HG03354 (cell line): ENCODE measurements around the gene RNF214.
"Not testable (repeated sequence)": the region's sequence is repeated elsewhere in the genome, so short reads cannot be mapped to it uniquely, and the experiment has no call there.

Experiments used
- ATAC-seq: cut with Tn5 transposase; IDR thresholded peaks from one replicate; pipeline ENCODE4 v1.9.1; 2021; ENCODE audit warnings: mild to moderate bottlenecking; ENCODE audit not compliant: unreplicated experiment, poor library complexity, severe bottlenecking

Gene RNF214

GRCh38 chr11:117232092-117232878, at the start of gene RNF214:
RNF214 (plus strand) TSS chr11:117232671; CDS start chr11:117234273, 1,602 bp downstream.
- ATAC-seq: peak; percentile 77

DNA sequence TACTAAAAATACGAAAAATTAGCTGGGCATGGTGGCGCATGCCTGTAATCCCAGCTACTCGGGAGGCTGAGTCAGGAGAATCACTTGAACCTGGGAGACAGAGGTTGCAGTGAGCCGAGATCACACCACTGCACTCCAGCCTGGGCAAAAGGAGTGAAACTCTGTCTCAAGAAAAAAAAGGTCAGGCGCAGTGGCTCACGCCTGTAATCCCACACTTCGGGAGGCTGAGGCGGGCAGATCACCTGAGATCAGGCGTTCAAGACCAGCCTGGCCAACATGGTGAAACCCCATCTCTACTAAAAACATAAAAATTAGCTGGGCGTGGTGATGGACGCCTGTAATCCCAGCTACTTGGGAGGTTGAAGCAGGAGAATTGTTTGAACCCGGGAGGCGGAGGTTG, 49.3 kb upstream of the RNF214 start:
- ATAC-seq: not testable (repeated sequence)

GRCh38 chr11:117183724-117184349, 48.6 kb upstream of the RNF214 start:
- no peak for ATAC-seq

DNA sequence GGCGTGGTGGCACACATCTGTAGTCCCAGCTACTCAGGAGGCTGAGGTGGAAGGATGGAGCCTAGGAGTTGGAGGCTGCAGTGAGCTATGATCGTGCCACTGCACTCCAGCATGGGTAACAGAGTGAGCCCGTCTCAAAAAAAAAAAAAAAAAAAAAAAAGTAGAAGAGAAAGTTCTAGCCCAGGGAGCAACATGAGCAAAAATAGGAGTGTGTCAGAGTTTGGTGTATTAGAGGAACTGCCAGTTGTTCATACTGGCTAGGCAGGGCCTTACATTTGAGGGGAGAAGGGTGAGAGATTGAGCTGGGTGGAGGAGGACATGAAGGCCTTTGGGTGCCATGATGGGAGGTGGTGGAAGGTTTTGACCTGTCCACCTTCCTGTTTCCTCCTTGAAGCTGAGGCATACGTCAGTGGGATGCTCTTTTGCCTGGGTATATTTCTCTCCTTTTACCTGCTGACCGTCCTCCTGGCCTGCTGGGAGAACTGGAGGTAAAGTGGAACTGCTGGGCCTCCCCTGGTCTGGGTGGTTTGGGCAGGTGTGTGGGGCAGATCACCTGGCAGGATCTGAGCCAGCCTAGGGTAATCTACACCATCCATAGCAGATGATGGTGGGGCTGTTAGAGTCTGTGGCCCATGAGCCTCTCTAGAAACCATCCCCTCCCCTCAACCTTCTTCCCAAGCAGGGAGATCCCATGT, 46.6 kb upstream of the RNF214 start:
- ATAC-seq: no peak

DNA sequence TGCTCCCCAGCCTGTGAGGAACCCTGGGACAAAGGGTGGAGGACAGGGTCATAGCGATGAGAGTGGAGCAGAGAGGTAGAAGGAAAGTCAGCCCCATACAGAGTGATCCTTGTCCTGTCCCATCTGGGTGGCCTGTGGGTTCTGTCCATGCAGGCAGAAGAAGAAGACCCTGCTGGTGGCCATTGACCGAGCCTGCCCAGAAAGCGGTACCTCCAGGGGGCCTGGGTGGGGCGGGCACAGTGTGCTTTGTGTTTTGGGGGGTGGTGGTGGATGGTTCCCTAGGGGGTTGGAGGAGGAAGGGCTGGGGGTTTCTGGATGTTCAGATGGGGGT, 46.1 kb upstream of the RNF214 start:
- ATAC-seq: no peak

- no peak for ATAC-seq
Observed at GRCh38 chr11:117187007-117187406, 45.5 kb upstream of the RNF214 start.

DNA sequence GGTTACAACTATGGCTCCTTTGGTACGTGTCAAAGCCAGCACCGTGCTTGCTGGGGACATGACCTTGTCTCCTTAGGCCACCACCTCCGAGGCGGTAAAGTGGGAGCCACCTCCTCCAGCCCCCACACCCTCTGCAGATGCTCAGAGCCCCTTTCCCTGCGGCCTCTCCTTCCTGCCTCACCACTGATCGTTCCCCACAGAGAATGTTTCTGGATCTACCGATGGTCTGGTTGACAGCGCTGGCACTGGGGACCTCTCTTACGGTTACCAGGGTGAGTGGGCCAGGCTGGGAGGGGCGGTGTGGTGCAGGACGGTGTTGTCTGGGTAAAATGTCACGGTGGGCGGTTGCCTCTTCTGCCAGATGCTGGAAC, 45.1 kb upstream of the RNF214 start:
- no peak for ATAC-seq

DNA sequence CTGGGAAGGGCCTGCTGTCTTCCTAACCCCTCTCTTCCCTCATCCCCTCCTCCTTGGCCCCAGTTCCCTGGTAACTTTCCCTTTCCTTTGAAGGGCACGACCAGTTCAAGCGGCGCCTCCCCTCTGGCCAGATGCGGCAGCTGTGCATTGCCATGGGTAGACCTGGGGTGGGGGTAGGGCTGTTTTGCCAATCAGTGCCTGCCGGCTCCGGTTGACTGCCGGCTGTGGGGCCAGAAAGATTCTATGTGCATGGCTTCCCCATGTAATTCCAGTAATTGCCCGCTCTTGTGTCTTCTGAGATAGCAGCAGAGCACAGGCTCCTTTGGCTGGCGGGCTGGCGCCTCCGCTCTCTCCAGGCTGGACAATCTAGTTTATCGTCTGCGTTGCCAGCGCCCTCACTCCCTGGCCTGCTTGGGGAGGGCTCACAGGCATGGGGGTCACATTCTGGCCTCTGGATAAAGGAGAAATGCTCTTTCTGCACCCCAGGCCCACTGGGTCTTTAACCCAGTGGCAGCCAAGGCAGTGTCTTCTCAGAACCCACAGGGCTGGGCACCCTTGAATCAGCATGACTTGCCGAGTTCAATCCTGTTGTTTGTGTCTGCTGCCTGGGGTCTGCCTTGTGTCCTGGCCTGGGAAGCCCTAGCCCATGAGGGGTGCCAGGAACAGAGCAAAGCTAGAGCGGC, 44.5 kb upstream of the RNF214 start:
- no peak for ATAC-seq

DNA sequence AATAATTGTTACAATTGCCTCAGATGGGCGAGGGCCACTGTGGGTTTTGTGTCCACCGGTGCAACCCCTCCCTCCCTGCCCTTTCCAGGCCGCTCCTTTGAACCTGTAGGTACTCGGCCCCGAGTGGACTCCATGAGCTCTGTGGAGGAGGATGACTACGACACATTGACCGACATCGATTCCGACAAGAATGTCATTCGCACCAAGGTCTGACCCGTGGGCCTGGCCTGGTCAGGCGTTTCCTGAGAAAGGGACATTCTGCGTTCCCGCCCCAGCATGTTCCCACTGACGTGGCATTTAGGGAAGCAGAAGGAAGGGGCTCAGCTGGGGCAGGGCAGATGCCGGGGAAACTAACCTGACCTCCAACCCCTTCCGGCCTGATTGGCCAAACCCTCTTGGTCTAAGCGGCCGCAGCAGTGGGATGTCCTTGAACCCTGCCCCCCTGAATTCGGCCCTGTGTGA, 43.8 kb upstream of the RNF214 start:
- ATAC-seq: no peak

- ATAC-seq: peak; percentile 55
Observed at GRCh38 chr11:117189191-117189940, 43.1 kb upstream of the RNF214 start.

- ATAC-seq: no peak
Observed at GRCh38 chr11:117189941-117190544, 42.4 kb upstream of the RNF214 start.

DNA sequence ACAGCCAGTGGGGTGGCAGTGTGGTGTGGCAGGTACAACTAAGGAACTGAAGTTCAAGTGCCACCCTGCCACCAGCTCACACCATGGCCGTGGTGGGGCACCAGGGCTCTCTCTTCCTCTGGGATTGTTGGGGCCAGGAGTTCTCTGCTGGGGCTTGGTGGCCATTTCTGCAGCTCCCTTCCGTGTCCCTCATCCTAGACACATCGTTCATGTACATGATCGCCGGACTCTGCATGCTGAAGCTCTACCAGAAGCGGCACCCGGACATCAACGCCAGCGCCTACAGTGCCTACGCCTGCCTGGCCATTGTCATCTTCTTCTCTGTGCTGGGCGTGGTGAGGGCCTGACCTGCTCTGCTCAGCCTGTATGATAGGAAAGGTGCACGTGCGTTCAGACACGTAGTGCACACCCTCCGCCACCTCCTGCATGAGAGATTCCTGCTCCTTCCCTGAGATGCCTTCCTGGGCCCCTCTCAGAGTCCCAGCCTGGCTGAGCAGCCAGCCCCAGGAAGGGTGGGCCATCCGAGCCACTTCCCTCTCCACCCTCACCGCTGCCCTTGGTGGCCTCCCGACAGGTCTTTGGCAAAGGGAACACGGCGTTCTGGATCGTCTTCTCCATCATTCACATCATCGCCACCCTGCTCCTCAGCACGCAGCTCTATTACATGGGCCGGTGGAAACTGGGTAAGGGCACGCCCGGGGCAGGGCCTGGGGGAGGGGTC, 40.6 kb upstream of the RNF214 start:
- no peak for ATAC-seq

GRCh38 chr11:117192401-117192875, 40.0 kb upstream of the RNF214 start:
- no peak for ATAC-seq

DNA sequence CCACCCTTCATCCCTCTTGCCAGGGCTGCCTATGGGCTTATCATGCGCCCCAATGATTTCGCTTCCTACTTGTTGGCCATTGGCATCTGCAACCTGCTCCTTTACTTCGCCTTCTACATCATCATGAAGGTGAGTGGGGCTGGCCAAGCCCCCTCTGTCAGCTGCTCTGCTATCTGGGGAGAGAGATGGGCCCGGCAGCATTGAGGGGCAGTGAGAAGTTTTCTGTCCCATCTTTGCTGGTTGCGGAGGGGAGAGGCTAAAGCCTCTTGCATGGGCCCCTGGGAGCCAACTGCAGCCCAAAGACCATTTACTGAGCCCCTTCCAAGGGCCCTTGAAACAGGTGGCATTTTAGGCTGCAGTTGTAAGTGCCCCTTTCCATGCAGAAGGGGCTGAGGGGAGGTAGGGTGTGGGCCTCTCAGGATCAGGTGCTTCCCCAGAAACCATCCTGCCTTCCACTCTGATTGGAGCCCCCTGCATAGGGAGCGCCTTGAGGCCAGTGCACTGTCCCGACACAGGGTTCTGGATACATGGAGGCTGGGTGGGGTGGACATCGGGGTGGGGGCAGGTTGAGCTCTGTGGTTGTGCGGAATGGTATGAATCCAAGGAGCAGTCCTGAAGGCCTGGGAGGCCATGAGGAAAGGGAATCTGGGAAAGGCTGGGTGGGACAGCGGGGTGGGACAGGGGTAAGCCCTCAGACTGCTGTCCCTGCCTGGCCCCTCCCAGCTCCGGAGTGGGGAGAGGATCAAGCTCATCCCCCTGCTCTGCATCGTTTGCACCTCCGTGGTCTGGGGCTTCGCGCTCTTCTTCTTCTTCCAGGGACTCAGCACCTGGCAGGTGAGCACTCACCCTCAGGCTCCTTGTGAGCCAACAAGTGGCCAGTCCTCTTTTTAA, 39.1 kb upstream of the RNF214 start:
- ATAC-seq: no peak

GRCh38 chr11:117194267-117194666, 38.2 kb upstream of the RNF214 start:
- no peak for ATAC-seq

GRCh38 chr11:117195258-117195657, 37.2 kb upstream of the RNF214 start:
- no peak for ATAC-seq

DNA sequence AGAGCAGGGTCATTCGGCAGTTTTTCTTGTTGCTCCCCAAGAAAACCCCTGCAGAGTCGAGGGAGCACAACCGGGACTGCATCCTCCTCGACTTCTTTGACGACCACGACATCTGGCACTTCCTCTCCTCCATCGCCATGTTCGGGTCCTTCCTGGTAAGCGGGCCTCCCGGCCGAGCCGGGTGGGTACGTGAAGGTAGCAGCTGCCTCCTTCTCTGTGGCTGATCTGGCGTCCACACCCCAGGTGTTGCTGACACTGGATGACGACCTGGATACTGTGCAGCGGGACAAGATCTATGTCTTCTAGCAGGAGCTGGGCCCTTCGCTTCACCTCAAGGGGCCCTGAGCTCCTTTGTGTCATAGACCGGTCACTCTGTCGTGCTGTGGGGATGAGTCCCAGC, 36.7 kb upstream of the RNF214 start:
- ATAC-seq: no peak

- ATAC-seq: no peak
Observed at GRCh38 chr11:117197006-117197405, 35.5 kb upstream of the RNF214 start.
